Spinal cord (tissue), 10 donors: Measurements from ENCODE around the gene EGFL7. TPM values are rescaled to one million over a fixed set of nuclear protein-coding genes. Genes with fewer than 3 reads are reported as not detected.

ENCODE experiments used
- DNase-seq, 6 donors: peaks; one replicate each; pipeline versions ENCODE4 v3.0.0 to v3.0.0-alpha.2; 2013 to 2015; ENCODE audit warnings: low spot score in 6 of 6, low read depth in 4 of 6
- H3K27ac ChIP-seq: one replicate; pipeline ENCODE4 v1.5.1; 2013; ENCODE audit warnings: low read depth, low read length, control low read depth
- H3K27me3 ChIP-seq: one replicate; pipeline ENCODE4 v1.6.1; 2013; ENCODE audit warnings: low read length; ENCODE audit not compliant: control insufficient read depth, insufficient read depth
- H3K36me3 ChIP-seq: one replicate; pipeline ENCODE4 v1.6.1; 2013; ENCODE audit warnings: low read length; ENCODE audit not compliant: control insufficient read depth, insufficient read depth
- H3K4me1 ChIP-seq: one replicate; pipeline ENCODE4 v1.6.1; 2013; ENCODE audit warnings: low read length; ENCODE audit not compliant: control insufficient read depth, insufficient read depth
- H3K4me3 ChIP-seq: one replicate; pipeline ENCODE4 v1.5.1; 2013; ENCODE audit warnings: low read depth, low read length, control low read depth
- H3K9me3 ChIP-seq: one replicate; pipeline ENCODE4 v1.6.1; 2013; ENCODE audit warnings: low read length; ENCODE audit not compliant: control insufficient read depth, insufficient read depth
- WGBS: methylation state at CpG from one replicate; pipeline ENCODE4 v1.1.5; 2013; ENCODE audit warnings: missing lambda C conversion rate; ENCODE audit not compliant: insufficient coverage; 5-methylcytosine and 5-hydroxymethylcytosine counted together
- polyA plus RNA-seq, 2 donors: library from polyadenylated mRNA; unstranded; fragments of 120-200 nt; gene quantifications; one replicate each; pipeline ENCODE4 v1.2.1, GENCODE V29; 2013; ENCODE audit not compliant: insufficient read length in 2 of 2
- total RNA-seq, 2 donors: library from RNA; depleted of rRNA in 1 of 2; stranded (reverse); fragments of 120-200 nt in 1 of 2; fragments of >200 nt in 1 of 2; gene quantifications; one replicate each; pipeline versions ENCODE4 v1.2.3 to v1.2.4, GENCODE V29; 2013 to 2014
- donor health status: healthy.

The EGFL7 gene
- total and polyA plus RNA-seq, 4 donors: 21.9 to 93.5 (median 52.1) TPM

DNA sequence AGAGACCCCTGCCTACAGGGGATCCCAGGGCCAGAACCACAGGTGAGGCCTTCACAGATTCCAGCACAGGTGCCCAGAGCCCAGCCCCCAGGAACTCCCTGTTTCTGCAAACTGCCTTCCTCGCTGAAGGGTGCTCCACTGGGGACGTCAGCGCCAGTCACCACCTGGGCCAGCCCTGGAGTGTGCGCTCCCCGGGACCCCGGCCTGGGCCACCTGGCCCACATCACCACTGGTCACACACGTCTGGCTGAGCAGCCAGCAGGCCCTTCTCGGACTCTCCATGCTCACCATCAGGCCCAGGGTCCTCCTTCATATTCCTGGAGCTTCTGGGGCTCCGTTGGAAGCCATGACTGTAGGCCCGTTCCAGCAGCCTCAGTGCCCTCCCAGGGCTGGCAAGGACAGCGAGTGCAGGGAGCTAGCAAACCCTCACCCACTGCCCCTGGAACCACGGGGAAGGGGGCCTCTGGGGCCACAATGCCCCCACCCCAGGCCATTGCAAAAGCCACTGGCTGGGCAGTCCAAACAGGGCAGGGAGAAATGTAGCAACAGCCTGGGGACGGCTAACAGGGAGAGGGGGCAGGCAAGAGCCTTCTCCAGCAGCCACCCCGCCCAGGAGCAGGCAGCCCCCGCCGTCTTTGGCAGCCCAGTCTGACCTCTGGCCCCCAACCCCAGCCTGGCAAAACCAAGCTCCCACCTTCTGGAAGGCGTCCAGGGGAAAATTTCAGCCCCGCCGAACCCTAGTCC lies 23.2 kb downstream of the EGFL7 start:
- Histone ChIP-seq H3K27ac (no peak overlapping the region), H3K9me3 (no peaks in the 10 kb centered on the region), H3K27me3 (peaks cover 26% of the 10 kb centered on the region), H3K36me3 (peaks cover 15% of the 10 kb centered on the region), H3K4me1 (peaks cover 28% of the 10 kb centered on the region), H3K4me3 (peak overlapping the region; percentile 53)
- no peak for DNase-seq
- 50% methylated on average over 19 of the region's 19 CpGs for WGBS

- peak overlapping the region; percentile 53 for H3K4me3 ChIP-seq
- no peak for DNase-seq
- H3K9me3 ChIP-seq: no peaks in the 10 kb centered on the region
- WGBS: 4% methylated on average over 17 of the region's 20 CpGs
- peaks cover 13% of the 10 kb centered on the region for H3K36me3 ChIP-seq
- H3K4me1 ChIP-seq: peaks cover 28% of the 10 kb centered on the region
- H3K27ac ChIP-seq: no peak overlapping the region
- peaks cover 26% of the 10 kb centered on the region for H3K27me3 ChIP-seq
Measured at GRCh38 chr9:136686534-136686793, 23.7 kb downstream of the EGFL7 start.

DNA sequence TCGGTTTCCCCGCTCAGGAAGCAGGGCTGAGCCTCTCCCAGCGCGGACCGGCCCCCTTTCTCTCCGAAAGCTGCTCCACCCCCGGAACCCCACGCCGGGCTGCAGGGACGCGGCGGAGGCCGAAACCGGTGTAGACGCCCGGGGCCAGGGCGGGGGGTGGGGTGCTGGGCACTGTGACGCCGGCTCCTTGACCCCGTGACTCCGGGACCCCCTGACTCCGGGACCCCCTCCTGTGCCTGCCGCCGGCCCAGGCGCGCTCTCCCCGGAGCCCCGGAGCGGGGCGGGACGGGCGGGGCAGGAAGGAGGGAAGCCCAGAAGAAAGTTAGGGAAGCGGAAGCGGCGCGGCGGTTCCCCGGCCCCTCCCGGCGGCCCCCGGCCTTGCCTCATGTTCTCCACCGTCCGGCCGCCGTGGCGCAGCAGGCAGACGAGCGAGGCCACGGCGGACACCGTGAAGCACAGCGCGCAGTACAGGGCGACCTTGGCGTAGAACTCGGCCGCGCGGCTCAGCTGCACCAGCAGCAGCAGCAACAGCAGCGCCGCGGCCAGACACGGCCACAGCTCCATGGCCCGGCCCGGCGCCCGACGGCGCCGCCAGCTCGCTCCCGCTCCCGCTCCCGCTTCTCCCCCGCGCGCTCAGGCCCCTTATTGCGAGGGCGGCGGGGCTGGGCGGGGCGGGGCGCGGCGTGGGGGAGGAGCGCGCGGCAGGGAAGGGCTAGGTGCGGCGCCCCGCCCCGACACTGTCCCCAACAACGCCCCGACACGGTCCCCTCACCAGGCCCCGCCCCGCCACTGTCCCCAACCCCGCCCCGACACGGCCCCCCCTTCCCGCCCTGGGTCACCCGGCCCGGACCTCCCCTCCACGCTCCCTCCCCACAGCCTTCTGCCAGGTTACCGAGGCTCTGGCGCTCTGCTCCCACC lies 24.3 kb downstream of the EGFL7 start, which contains the start of gene AGPAT2:
TSS of gene AGPAT2 (minus strand) at position 664 of the 918 bp plus-strand sequence. CDS start at position 564, 100 bp downstream.
- peaks cover 13% of the 10 kb centered on the region for H3K36me3 ChIP-seq
- peaks cover 28% of the 10 kb centered on the region for H3K4me1 ChIP-seq
- under 1% methylated on average over 91 of the region's 106 CpGs for WGBS
- H3K27me3 ChIP-seq: peaks cover 26% of the 10 kb centered on the region
- H3K9me3 ChIP-seq: no peaks in the 10 kb centered on the region
- H3K27ac ChIP-seq: no peak within 1 kb of the TSS
- peak in 2 of 6 donors; percentile 55 to 57 for DNase-seq
- peak within 1 kb of the TSS; percentile 53 for H3K4me3 ChIP-seq

DNA sequence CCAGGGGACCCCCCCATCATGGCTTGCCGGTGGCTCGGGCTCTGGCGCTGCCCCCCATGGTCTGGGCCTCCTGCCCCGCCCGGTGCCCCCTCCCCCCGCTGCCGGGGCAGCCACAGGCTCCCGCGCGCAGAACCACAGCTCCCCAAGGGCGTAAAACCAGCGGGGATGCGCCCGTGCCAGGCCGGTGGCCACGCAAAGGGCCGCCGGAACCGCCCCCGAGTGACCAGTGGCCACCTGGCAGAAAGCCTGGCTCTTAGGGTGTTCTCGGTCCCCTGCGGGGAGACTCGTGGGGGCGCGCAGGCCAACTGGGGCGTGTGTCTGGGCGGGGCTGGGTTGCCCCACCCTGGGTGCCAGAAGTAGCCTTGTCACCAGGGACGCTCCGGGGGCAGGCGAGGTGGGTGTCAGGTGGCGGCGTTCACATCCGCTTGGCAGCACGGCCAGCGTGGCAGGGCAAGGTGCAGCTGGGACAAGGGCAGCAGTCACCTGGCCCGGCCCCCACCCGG lies 25.1 kb downstream of the EGFL7 start:
- H3K4me1 ChIP-seq: peaks cover 28% of the 10 kb centered on the region
- H3K27me3 ChIP-seq: peaks cover 26% of the 10 kb centered on the region
- H3K4me3 ChIP-seq: no peak overlapping the region

DNA sequence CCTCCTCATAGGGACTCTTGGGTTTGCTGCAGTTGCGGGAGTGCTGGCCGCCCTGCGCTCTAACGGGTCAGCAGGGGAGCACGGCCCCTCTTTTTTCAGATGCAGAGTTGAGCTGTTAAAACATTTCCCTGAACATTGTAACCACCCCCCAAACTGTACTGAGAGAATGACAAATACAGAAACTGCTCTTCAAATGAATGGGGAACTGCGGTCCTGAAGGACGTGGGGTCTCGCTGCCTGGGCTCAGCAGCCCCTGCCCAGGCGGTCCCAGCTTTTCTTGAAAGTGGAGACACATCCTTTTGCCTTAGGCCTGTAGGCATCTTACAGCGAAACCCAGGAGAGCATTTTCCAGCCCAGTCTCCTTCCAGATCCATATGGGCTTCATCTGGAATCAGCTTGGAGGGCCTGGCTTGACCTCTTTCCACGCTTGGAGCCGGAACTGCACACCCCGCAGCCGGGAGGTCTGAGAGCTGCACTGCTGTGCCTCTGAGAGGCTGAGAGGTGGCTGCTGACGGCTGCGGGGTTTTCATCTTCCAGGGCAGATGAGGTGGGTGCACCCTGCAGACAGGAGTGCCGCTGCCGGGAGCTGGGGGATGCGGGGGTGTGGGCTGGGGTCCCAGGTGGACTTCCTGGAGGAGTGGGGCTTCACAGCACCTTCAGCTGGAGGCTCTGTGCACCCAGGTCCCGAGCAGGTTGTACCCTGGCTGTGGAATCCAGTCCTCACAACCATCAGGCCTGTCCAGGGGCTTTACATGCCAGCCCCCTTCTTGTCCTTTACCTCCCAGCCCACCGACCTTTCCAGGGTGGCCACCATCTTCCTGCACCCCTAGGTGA lies 25.8 kb downstream of the EGFL7 start:
- no peak for DNase-seq
- H3K4me3 ChIP-seq: no peak overlapping the region
- no peak overlapping the region for H3K27ac ChIP-seq
- H3K4me1 ChIP-seq: peaks cover 28% of the 10 kb centered on the region
- peaks cover 13% of the 10 kb centered on the region for H3K36me3 ChIP-seq
- WGBS: 61% methylated on average over 16 of the region's 21 CpGs
- peaks cover 26% of the 10 kb centered on the region for H3K27me3 ChIP-seq
- H3K9me3 ChIP-seq: no peaks in the 10 kb centered on the region

More for the DNA sequence above, 25.1 kb downstream of the EGFL7 start:
- H3K9me3 ChIP-seq: no peaks in the 10 kb centered on the region
- WGBS: 17% methylated on average over 37 of the region's 37 CpGs
- no peak overlapping the region for H3K27ac ChIP-seq
- DNase-seq: no peak
- peaks cover 16% of the 10 kb centered on the region for H3K36me3 ChIP-seq

GRCh38 chr9:136689108-136689460 lies 26.4 kb downstream of the EGFL7 start:
- no peak for DNase-seq
- Histone ChIP-seq H3K9me3 (no peaks in the 10 kb centered on the region), H3K27ac (no peak overlapping the region), H3K4me1 (peaks cover 30% of the 10 kb centered on the region), H3K4me3 (no peak overlapping the region), H3K36me3 (peaks cover 10% of the 10 kb centered on the region), H3K27me3 (peaks cover 26% of the 10 kb centered on the region)
- 85% methylated on average over 6 of the region's 7 CpGs for WGBS

- DNase-seq: no peak
- Histone ChIP-seq H3K36me3 (peaks cover 8% of the 10 kb centered on the region), H3K4me3 (no peak overlapping the region), H3K4me1 (peaks cover 37% of the 10 kb centered on the region), H3K9me3 (no peaks in the 10 kb centered on the region), H3K27ac (no peak overlapping the region), H3K27me3 (peaks cover 20% of the 10 kb centered on the region)
- WGBS: 84% methylated on average over 24 of the region's 25 CpGs
Measured at GRCh38 chr9:136690104-136690805, 27.5 kb downstream of the EGFL7 start.

- Histone ChIP-seq H3K27ac (no peak overlapping the region), H3K4me1 (peaks cover 36% of the 10 kb centered on the region), H3K27me3 (peaks cover 14% of the 10 kb centered on the region), H3K4me3 (no peak overlapping the region), H3K36me3 (peaks cover 3% of the 10 kb centered on the region), H3K9me3 (no peaks in the 10 kb centered on the region)
- 74% methylated on average over 7 of the region's 15 CpGs for WGBS
- DNase-seq: no peak
Measured at GRCh38 chr9:136690806-136691261, 28.1 kb downstream of the EGFL7 start.
